Lung (tissue), 12 donors: Measurements from ENCODE around the gene HRCT1. TPM values are rescaled to one million over a fixed set of nuclear protein-coding genes. Genes with fewer than 3 reads are reported as not detected.

ENCODE experiments used
- ATAC-seq: fragments of 200-7000 bp; cut with Tn5 transposase; one replicate; pipeline ENCODE4 v1.9.1; 2020; ENCODE audit warnings: moderate number of reproducible peaks; ENCODE audit not compliant: insufficient read depth, low FRiP score
- DNase-seq, 3 donors: peaks; one replicate each; pipeline ENCODE4 v3.0.0-alpha.2; 2013 to 2017
- H3K27ac ChIP-seq, 2 donors: one replicate each; pipeline ENCODE4 v1.5.1; 2013; ENCODE audit warnings: mild to moderate bottlenecking in 2 of 2, moderate library complexity in 2 of 2, control low read depth in 1 of 2, inconsistent platforms in 1 of 2, low read depth in 1 of 2, low read length in 1 of 2
- H3K27me3 ChIP-seq, 3 donors: one replicate each; pipeline ENCODE4 v1.5.1; 2013; ENCODE audit warnings: low read length in 2 of 3; ENCODE audit not compliant: control insufficient read depth in 3 of 3, insufficient read depth in 3 of 3
- H3K36me3 ChIP-seq, 4 donors: one replicate each; pipeline ENCODE4 v1.5.1; 2013; ENCODE audit warnings: low read length in 4 of 4, mild to moderate bottlenecking in 1 of 4, moderate library complexity in 1 of 4; ENCODE audit not compliant: control insufficient read depth in 4 of 4, insufficient read depth in 4 of 4
- H3K4me1 ChIP-seq, 5 donors: one replicate each; pipeline ENCODE4 v1.5.1; 2013; ENCODE audit warnings: low read length in 5 of 5, mild to moderate bottlenecking in 2 of 5, moderate library complexity in 1 of 5; ENCODE audit not compliant: control insufficient read depth in 5 of 5, insufficient read depth in 5 of 5
- H3K4me3 ChIP-seq: one replicate; pipeline ENCODE4 v1.5.1; 2013; ENCODE audit warnings: mild to moderate bottlenecking, control low read depth, moderate library complexity
- H3K9ac ChIP-seq, 2 donors: one replicate each; pipeline ENCODE4 v1.5.1; 2013; ENCODE audit warnings: low read length in 2 of 2, control low read depth in 1 of 2; ENCODE audit not compliant: insufficient read depth in 1 of 2
- H3K9me3 ChIP-seq, 4 donors: one replicate each; pipeline ENCODE4 v1.5.1; 2013; ENCODE audit warnings: low read length in 3 of 4, mild to moderate bottlenecking in 1 of 4, moderate library complexity in 1 of 4; ENCODE audit not compliant: control insufficient read depth in 4 of 4, insufficient read depth in 3 of 4
- CTCF ChIP-seq: IDR thresholded peaks from 2 replicates; pipeline ENCODE4 v1.5.1; 2012; ENCODE audit warnings: mild to moderate bottlenecking; ENCODE audit errors: control extremely low read depth, extremely low read depth
- WGBS, 2 donors: extraction: QIAGEN DNeasy Blood & Tissue Kit; methylation state at CpG; one replicate each; pipeline ENCODE4 v1.1.7; 2013; 5-methylcytosine and 5-hydroxymethylcytosine counted together
- polyA plus RNA-seq, 2 donors: library from polyadenylated mRNA; stranded (reverse); fragments of 200-250 nt; gene quantifications; one replicate each; pipeline ENCODE4 v1.2.1, GENCODE V29; 2013
- total RNA-seq, 2 donors: library from RNA; depleted of rRNA in 1 of 2; stranded (reverse); fragments of >200 nt in 1 of 2; gene quantifications; one replicate each; pipeline ENCODE4 v1.2.1, GENCODE V29; 2014 to 2021
- donor health status: control.
- donor health status: control.
- donor health status: Bipolar disorder and iron deficiency.
- donor health status: healthy.
- donor health status: DM: yes; HTN: yes; CAD: no.

Gene HRCT1
- total and polyA plus RNA-seq, 4 donors, result 1.7 to 14.1 (median 6.3) TPM; not detected in 1

GRCh38 chr9:35869621-35870216 lies 36.3 kb upstream of the HRCT1 start:
- H3K9me3 ChIP-seq, result no peaks in the 10 kb centered on the region
- no peaks in the 10 kb centered on the region for H3K27me3 ChIP-seq
- H3K4me1 ChIP-seq, result peaks cover 0 to 4% (median 0%) of the 10 kb centered on the region in 5 donors
- 91 to 96% methylated on average over 19 of the region's 19 CpGs for WGBS, 2 donors
- no peak for TF ChIP-seq CTCF
- H3K27ac ChIP-seq, result no peak overlapping the region
- ATAC-seq (no peak), DNase-seq (no peak)
- no peak overlapping the region for H3K4me3 ChIP-seq
- no peaks in the 10 kb centered on the region for H3K36me3 ChIP-seq
- H3K9ac ChIP-seq, result no peak overlapping the region

GRCh38 chr9:35870351-35870923 lies 35.6 kb upstream of the HRCT1 start, which contains the start of gene OR13J1:
Gene OR13J1 (minus strand): TSS chr9:35870401. CDS start chr9:35870401, 0 bp downstream.
- no peak for ATAC-seq
- Histone ChIP-seq H3K9me3 (no peaks in the 10 kb centered on the region), H3K4me3 (no peak within 1 kb of the TSS), H3K9ac (no peak within 1 kb of the TSS), H3K27me3 (no peaks in the 10 kb centered on the region), H3K4me1 (peaks cover 0 to 4% (median 0%) of the 10 kb centered on the region in 5 donors), H3K36me3 (no peaks in the 10 kb centered on the region), H3K27ac (no peak within 1 kb of the TSS)
- TF ChIP-seq CTCF, result no peak
- 90% methylated on average over 8 of the region's 8 CpGs for WGBS, 2 donors
- DNase-seq, result no peak

GRCh38 chr9:35871545-35871944 lies 34.5 kb upstream of the HRCT1 start:
- 68 to 88% methylated on average over 3 of the region's 3 CpGs for WGBS, 2 donors
- no peak for TF ChIP-seq CTCF
- Histone ChIP-seq H3K27me3 (no peaks in the 10 kb centered on the region), H3K9ac (no peak overlapping the region), H3K27ac (no peak overlapping the region), H3K9me3 (no peaks in the 10 kb centered on the region), H3K4me3 (no peak overlapping the region), H3K36me3 (no peaks in the 10 kb centered on the region), H3K4me1 (peaks cover 0 to 4% (median 0%) of the 10 kb centered on the region in 5 donors)
- DNase-seq, result no peak
- ATAC-seq, result no peak

GRCh38 chr9:35872505-35872904 lies 33.5 kb upstream of the HRCT1 start:
- Histone ChIP-seq H3K27me3 (no peaks in the 10 kb centered on the region), H3K4me1 (peaks cover 0 to 4% (median 0%) of the 10 kb centered on the region in 5 donors), H3K4me3 (no peak overlapping the region), H3K36me3 (no peaks in the 10 kb centered on the region), H3K9ac (no peak overlapping the region), H3K27ac (no peak overlapping the region), H3K9me3 (peaks cover 0 to 2% (median 0%) of the 10 kb centered on the region in 4 donors)
- 71 to 81% methylated on average over 3 of the region's 3 CpGs for WGBS, 2 donors
- no peak for ATAC-seq
- no peak for DNase-seq
- TF ChIP-seq CTCF, result no peak
